Osteoblast (primary cell): ENCODE data around the gene KCNIP3. TPM values are rescaled to one million over a fixed set of nuclear protein-coding genes. Genes with fewer than 3 reads are reported as not detected.
"Not testable (repeated sequence)": the region's sequence is repeated elsewhere in the genome, so short reads cannot be mapped to it uniquely, and the experiment has no call there.

Experiments used
- DNase-seq: peaks from one replicate; pipeline ENCODE4 v3.0.0; 2011; ENCODE audit warnings: low spot score, mixed read lengths; ENCODE audit not compliant: insufficient read length; ENCODE audit errors: missing footprints
- H2AFZ ChIP-seq: 2 replicates; pipeline ENCODE4 v1.6.0; 2011; ENCODE audit warnings: mild to moderate bottlenecking, low read length
- H3K27ac ChIP-seq: 2 replicates; pipeline ENCODE4 v1.5.1; 2011; ENCODE audit warnings: mild to moderate bottlenecking, low read depth, low read length, moderate library complexity
- H3K27me3 ChIP-seq: 2 replicates; pipeline ENCODE4 v1.6.0; 2012; ENCODE audit warnings: mild to moderate bottlenecking, control low read depth, inconsistent platforms, low read length, moderate library complexity; ENCODE audit not compliant: insufficient read depth
- H3K36me3 ChIP-seq: 2 replicates; pipeline ENCODE4 v1.5.1; 2011; ENCODE audit warnings: mild to moderate bottlenecking, low read length, control low read depth, moderate library complexity; ENCODE audit not compliant: insufficient read depth
- H3K4me1 ChIP-seq: 2 replicates; pipeline ENCODE4 v1.5.1; 2011; ENCODE audit warnings: mild to moderate bottlenecking, low read length, control low read depth, moderate library complexity; ENCODE audit not compliant: insufficient read depth
- H3K4me2 ChIP-seq: 2 replicates; pipeline ENCODE4 v1.6.0; 2011; ENCODE audit warnings: mild to moderate bottlenecking, low read length; ENCODE audit not compliant: insufficient read depth
- H3K4me3 ChIP-seq: fragments of 200-600 bp; sonication (generic); 3 replicates; pipeline ENCODE4 v1.5.1; 2012; ENCODE audit warnings: mild to moderate bottlenecking, low read length, inconsistent platforms; ENCODE audit not compliant: insufficient read depth
- H3K79me2 ChIP-seq: 2 replicates; pipeline ENCODE4 v1.6.0; 2012; ENCODE audit warnings: mild to moderate bottlenecking, low read length, control low read depth, inconsistent platforms; ENCODE audit not compliant: insufficient read depth
- H3K9me3 ChIP-seq: 2 replicates; pipeline ENCODE4 v1.5.1; 2011; ENCODE audit warnings: low read depth, low read length, control low read depth
- H4K20me1 ChIP-seq: 2 replicates; pipeline ENCODE4 v1.6.0; 2012; ENCODE audit warnings: mild to moderate bottlenecking, low read length, control low read depth; ENCODE audit not compliant: insufficient read depth
- CTCF ChIP-seq: IDR thresholded peaks from 2 replicates; pipeline ENCODE4 v1.5.1; 2011; ENCODE audit warnings: mild to moderate bottlenecking, low read depth, low read length, moderate library complexity; ENCODE audit errors: extremely low read depth
- total RNA-seq: library from RNA; depleted of rRNA; stranded (reverse); fragments of >200 nt; gene quantifications from 2 replicates; pipeline ENCODE4 v1.2.3, GENCODE V29; 2012

Gene KCNIP3
- total RNA-seq, 1 donor: under 0.01 TPM

- Histone ChIP-seq H3K9me3 (no peaks in the 10 kb centered on the region), H3K36me3 (no peaks in the 10 kb centered on the region), H4K20me1 (peaks cover 4% of the 10 kb centered on the region), H3K79me2 (no peaks in the 10 kb centered on the region), H3K27ac (no peak overlapping the region), H3K27me3 (no peaks in the 10 kb centered on the region), H3K4me1 (no peaks in the 10 kb centered on the region), H3K4me2 (no peak overlapping the region), H3K4me3 (no peak overlapping the region), H2AFZ (no peak overlapping the region)
- no peak for TF ChIP-seq CTCF
- peak; percentile 48 for DNase-seq
Observed at GRCh38 chr2:95354925-95355324, 57.8 kb downstream of the KCNIP3 start.

GRCh38 chr2:95355486-95355885, 58.3 kb downstream of the KCNIP3 start:
- DNase-seq, H3K79me2 ChIP-seq, H4K20me1 ChIP-seq: not testable (repeated sequence)

GRCh38 chr2:95356821-95357700, 59.9 kb downstream of the KCNIP3 start:
- no peaks in the 10 kb centered on the region for H3K27me3 ChIP-seq
- no peaks in the 10 kb centered on the region for H3K4me1 ChIP-seq
- no peaks in the 10 kb centered on the region for H3K36me3 ChIP-seq
- no peaks in the 10 kb centered on the region for H3K9me3 ChIP-seq
- H3K27ac ChIP-seq: no peak overlapping the region
- H3K4me2 ChIP-seq: no peak overlapping the region
- H2AFZ ChIP-seq: no peak overlapping the region
- H3K4me3 ChIP-seq: no peak overlapping the region
- H3K79me2 ChIP-seq: no peaks in the 10 kb centered on the region
- H4K20me1 ChIP-seq: peaks cover 4% of the 10 kb centered on the region
- TF ChIP-seq CTCF: no peak
- DNase-seq: peak; percentile 27

More at GRCh38 chr2:95355486-95355885, 58.3 kb downstream of the KCNIP3 start:
- not testable (repeated sequence) for H2AFZ ChIP-seq, H3K36me3 ChIP-seq, H3K4me3 ChIP-seq, H3K27me3 ChIP-seq, H3K27ac ChIP-seq, H3K4me2 ChIP-seq, H3K9me3 ChIP-seq, H3K4me1 ChIP-seq

GRCh38 chr2:95357717-95358280, 60.7 kb downstream of the KCNIP3 start:
- Histone ChIP-seq H3K4me2 (no peak overlapping the region), H3K4me1 (no peaks in the 10 kb centered on the region), H3K79me2 (no peaks in the 10 kb centered on the region), H4K20me1 (peaks cover 4% of the 10 kb centered on the region), H3K9me3 (no peaks in the 10 kb centered on the region), H3K27me3 (peaks cover 4% of the 10 kb centered on the region), H3K27ac (no peak overlapping the region), H3K36me3 (no peaks in the 10 kb centered on the region), H2AFZ (no peak overlapping the region), H3K4me3 (no peak overlapping the region)
- peak; percentile 57 for DNase-seq
- TF ChIP-seq CTCF: no peak
